Esophagus squamous epithelium (tissue), 5 donors: ENCODE data around the gene C19orf85. TPM values are rescaled to one million over a fixed set of nuclear protein-coding genes. Genes with fewer than 3 reads are reported as not detected.

Source experiments
- DNase-seq: peaks from one replicate; lab custom pipeline; 2025; lab: John Stamatoyannopoulos, UW
- H3K27ac ChIP-seq, 4 donors: fragments of 200-600 bp; sonication (generic); one replicate each; pipeline ENCODE4 v1.5.1; 2016 to 2019; ENCODE audit warnings: mild to moderate bottlenecking in 1 of 4
- H3K27me3 ChIP-seq, 4 donors: fragments of 200-600 bp; sonication (generic); 1 replicate in 3 of 4; 2 replicates in 1 of 4; pipeline versions ENCODE4 v1.5.1 to v1.6.0; 2017 to 2021; ENCODE audit warnings: antibody characterized with exemption in 1 of 4
- H3K36me3 ChIP-seq, 3 donors: fragments of 200-600 bp; sonication (generic); one replicate each; pipeline ENCODE4 v1.5.1; 2016 to 2019
- H3K4me1 ChIP-seq, 3 donors: fragments of 200-600 bp; sonication (generic); one replicate each; pipeline ENCODE4 v1.5.1; 2017 to 2019
- H3K4me3 ChIP-seq, 4 donors: fragments of 200-600 bp; sonication (generic); 1 replicate in 3 of 4; 2 replicates in 1 of 4; pipeline ENCODE4 v1.5.1; 2016 to 2019; ENCODE audit warnings: mild to moderate bottlenecking in 2 of 4, moderate library complexity in 1 of 4
- H3K9me3 ChIP-seq, 3 donors: fragments of 200-600 bp; sonication (generic); one replicate each; pipeline ENCODE4 v1.5.1; 2016 to 2019
- POLR2A ChIP-seq, 4 donors: fragments of 450-650 bp; IDR thresholded peaks; one replicate each; pipeline ENCODE4 v1.6.1; 2017; ENCODE audit warnings: antibody characterized with exemption in 4 of 4, mild to moderate bottlenecking in 4 of 4, moderate library complexity in 3 of 4
- WGBS, 2 donors: methylation state at CpG; one replicate each; pipeline ENCODE4 v1.1.5; 2018; 5-methylcytosine and 5-hydroxymethylcytosine counted together
- intact Hi-C: fragments of 100-400 bp; cut with DNase I; formaldehyde crosslinking; loops from one replicate; pipeline ENCODE4 v1.15.0; 2022
- total RNA-seq, 4 donors: library from RNA; depleted of rRNA; stranded (reverse); fragments of >200 nt; gene quantifications; one replicate each; pipeline ENCODE4 v1.1.0, GENCODE V29; 2016
- TF ChIP-seq, protein P1 (sequence below), 6 experiments: fragments of 450-650 bp in 4 of 6; fragments of 200-600 bp in 2 of 6; sonication (generic) in 2 of 6; IDR thresholded peaks; one replicate each; pipeline ENCODE4 v1.5.1; 2016 to 2019; ENCODE audit warnings: antibody characterized with exemption in 6 of 6, mild to moderate bottlenecking in 4 of 6, moderate library complexity in 4 of 6
- donor health status: DM: yes; HTN: yes; CAD: no.

The C19orf85 gene
- total RNA-seq, 4 donors from 2014 or later, result not detected

DNA sequence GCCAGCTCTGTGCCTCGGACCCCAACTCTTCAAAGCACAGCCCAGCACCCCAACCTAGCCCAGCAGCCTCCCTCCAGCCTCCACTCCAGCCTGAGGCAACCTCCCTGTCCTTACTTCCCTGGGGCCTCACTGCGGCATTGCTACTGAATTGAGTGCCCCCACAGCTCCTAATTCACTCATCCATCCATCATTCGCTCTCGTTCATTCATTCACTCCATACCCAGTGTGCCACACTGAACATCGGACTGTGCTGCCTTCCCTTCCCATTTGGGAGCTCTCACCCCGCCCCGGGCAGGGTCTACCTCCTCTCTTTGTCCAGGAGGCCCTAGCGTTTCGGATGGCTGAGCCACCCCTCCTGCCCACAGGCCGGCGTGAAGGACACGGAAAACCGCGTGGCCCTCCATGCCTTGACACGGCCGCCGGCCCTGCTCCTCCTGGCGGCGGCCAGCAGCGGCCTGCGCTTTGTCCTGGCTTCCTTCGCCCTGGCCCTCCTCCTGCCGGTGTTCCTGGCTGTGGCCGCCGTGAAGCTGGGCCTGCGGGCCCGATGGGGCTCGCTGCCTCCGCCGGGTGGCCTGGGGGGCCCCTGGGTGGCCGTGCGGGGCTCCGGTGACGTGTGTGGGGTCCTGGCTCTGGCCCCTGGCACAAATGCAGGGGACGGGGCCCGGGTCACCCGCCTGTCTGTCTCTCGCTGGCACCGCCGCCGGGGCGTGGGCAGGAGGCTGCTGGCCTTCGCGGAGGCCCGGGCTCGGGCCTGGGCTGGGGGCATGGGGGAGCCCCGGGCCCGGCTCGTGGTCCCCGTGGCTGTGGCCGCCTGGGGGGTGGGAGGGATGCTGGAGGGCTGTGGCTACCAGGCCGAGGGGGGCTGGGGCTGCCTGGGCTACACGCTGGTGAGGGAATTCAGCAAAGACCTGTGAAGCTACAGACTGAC, 21.8 kb upstream of the C19orf85 start:
- Histone ChIP-seq H3K27me3 (peaks cover 0 to 16% (median 0%) of the 10 kb centered on the region in 4 donors), H3K27ac (peak overlapping the region; percentile 77 to 94 (median 88)), H3K9me3 (no peaks in the 10 kb centered on the region), H3K4me1 (peaks cover 35 to 68% (median 42%) of the 10 kb centered on the region in 3 donors), H3K36me3 (peaks cover 0 to 30% (median 21%) of the 10 kb centered on the region in 3 donors), H3K4me3 (no peak overlapping the region)
- DNase-seq, result no peak
- intact Hi-C loops, result no loop called here
- WGBS, 2 donors, result 85 to 89% methylated on average over 7 to 12 of the region's 53 CpGs
- TF ChIP-seq, protein P1, sequence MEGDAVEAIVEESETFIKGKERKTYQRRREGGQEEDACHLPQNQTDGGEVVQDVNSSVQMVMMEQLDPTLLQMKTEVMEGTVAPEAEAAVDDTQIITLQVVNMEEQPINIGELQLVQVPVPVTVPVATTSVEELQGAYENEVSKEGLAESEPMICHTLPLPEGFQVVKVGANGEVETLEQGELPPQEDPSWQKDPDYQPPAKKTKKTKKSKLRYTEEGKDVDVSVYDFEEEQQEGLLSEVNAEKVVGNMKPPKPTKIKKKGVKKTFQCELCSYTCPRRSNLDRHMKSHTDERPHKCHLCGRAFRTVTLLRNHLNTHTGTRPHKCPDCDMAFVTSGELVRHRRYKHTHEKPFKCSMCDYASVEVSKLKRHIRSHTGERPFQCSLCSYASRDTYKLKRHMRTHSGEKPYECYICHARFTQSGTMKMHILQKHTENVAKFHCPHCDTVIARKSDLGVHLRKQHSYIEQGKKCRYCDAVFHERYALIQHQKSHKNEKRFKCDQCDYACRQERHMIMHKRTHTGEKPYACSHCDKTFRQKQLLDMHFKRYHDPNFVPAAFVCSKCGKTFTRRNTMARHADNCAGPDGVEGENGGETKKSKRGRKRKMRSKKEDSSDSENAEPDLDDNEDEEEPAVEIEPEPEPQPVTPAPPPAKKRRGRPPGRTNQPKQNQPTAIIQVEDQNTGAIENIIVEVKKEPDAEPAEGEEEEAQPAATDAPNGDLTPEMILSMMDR (IDR thresholded peaks at IDR 0.05), result no peak
- TF ChIP-seq POLR2A (IDR thresholded peaks at IDR 0.05), result no peak

DNA sequence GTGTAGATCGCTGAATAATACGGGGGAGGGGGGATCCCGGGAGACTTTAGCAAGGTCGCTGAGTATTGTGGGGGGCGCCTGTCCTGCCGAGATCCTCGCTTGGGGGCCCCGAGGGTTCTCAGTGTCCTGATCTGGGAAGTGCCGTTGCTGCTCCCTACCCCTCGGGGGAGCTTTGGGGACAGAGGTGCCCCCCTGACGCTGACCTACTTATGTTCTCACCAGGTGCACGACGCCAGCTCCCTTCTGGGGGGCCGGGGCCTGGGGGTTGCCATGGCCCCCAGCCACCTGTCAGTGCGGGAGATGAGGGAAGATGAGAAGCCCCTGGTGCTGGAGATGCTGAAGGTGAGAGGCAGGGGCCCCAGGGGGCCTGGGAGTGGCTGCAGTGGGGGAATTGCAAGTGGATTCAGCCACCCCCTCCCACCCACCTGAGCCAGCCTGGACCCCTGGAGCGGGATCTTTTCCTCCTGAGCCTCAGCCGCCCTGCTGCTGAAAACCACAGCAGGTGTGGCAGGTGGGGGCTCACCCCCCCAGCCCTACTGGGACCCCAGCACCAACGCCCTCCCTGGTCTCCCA, 21.0 kb upstream of the C19orf85 start:
- 52 to 100% methylated on average over 1 to 2 of the region's 18 CpGs for WGBS, 2 donors
- Histone ChIP-seq H3K9me3 (no peaks in the 10 kb centered on the region), H3K27me3 (peaks cover 0 to 9% (median 0%) of the 10 kb centered on the region in 4 donors), H3K4me1 (peaks cover 35 to 61% (median 42%) of the 10 kb centered on the region in 3 donors), H3K4me3 (peak overlapping the region; percentile 27 to 82 (median 56)), H3K36me3 (peaks cover 0 to 37% (median 21%) of the 10 kb centered on the region in 3 donors), H3K27ac (peak overlapping the region; percentile 77 to 94 (median 88))
- intact Hi-C loops, result no loop called here
- no peak for DNase-seq
- no peak for TF ChIP-seq POLR2A (IDR thresholded peaks at IDR 0.05)
- TF ChIP-seq, protein P1 (IDR thresholded peaks at IDR 0.05), result no peak

DNA sequence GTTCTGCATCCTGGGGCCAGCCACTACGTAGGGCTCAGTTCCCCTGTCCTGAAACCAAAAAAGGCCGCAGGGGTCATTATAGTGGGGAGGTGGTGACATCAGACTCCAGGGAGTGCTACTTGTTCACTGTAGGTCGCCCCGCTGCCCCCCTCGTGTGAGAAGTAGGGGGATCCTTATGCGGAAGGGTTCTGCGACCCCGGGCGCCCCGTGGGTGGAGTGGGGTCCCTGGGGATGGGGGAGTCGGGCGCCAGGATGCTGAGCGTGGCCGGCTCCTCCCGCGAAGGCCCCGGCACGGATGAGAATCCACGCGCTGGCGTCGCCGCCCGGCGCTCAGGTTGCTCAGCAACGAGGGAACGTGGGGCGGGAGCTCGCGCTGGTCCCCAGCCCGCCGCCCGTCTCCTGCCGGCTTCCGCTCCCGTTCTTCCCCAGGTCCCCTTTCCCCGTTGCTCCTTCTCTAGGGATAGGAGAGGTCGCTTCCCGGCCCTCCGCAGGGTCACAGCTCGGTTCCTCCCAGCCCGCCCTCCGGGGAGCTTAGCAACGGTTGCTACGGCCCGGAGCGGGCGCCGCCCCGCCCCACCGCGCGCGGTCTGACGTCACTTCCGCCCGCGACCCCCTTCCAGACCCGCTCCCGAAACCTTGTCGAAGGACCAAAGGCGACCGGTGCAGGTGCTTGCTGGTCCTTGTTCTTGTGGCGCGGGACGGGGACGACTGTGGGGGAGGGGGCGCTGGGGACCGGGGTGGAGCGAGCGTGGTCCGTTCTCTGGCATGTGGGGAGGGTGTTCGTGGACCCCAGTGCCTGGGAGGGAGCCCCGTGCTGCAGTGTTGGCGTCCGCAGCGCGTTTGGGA, 20.3 kb upstream of the C19orf85 start, which contains the start of gene NAT14:
Gene NAT14, plus strand, starts transcription at position 596 of the 846 bp plus-strand sequence. CDS start 521 bp downstream, outside the sequence.
- intact Hi-C loops, result no loop called here
- 0% methylated on average over 11 to 30 of the region's 78 CpGs for WGBS, 2 donors

DNA sequence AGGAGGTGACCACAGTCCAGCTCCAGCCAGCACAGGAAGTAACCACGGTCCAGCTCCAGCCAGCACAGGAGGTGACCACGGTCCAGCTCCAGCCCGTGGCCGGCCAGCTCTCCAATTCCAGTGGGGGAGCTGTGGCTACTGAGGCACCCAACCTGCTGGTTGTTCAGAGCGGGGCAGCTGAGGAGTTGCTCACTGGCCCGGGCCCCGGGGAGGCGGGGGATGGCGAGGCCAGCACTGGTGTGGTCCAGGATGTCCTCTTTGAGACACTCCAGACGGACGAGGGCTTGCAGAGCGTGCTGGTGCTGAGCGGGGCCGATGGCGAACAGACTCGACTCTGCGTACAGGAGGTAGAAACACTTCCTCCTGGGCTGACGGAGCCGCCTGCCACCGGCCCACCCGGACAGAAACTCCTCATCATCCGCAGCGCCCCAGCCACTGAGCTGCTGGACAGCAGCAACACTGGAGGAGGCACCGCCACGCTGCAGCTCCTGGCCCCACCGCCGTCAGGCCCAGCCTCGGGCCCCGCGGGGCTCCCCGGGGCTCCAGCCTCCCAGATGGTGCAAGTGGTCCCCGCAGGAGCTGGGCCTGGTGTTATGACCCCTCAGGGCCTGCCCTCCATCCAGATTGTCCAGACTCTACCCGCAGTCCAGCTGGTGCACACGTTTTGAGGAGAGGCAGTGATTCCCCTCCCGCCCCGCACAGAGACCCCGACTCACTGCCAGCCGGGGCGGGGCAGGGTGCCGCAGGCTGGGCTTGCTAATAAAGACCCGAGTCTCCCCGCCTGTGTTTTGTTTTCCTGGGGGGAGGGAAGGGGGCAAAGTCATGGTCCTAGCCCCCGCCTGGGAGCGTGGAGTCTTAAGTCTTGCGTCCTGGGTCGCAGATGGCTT, 19.4 kb upstream of the C19orf85 start:
- H3K27me3 ChIP-seq, result peaks cover 0 to under 1% (median 0%) of the 10 kb centered on the region in 4 donors
- DNase-seq, result no peak
- intact Hi-C loops, result no loop called here
- peaks cover 0 to 37% (median 21%) of the 10 kb centered on the region in 3 donors for H3K36me3 ChIP-seq
- peak overlapping the region in 2 of 4 donors; percentile 61 to 82 for H3K4me3 ChIP-seq
- WGBS, 2 donors, result 74 to 82% methylated on average over 10 to 12 of the region's 46 CpGs
- H3K4me1 ChIP-seq, result peaks cover 35 to 53% (median 36%) of the 10 kb centered on the region in 3 donors
- no peaks in the 10 kb centered on the region for H3K9me3 ChIP-seq
- H3K27ac ChIP-seq, result peak overlapping the region in 3 of 4 donors; percentile 86 to 94 (median 90)
- TF ChIP-seq POLR2A (IDR thresholded peaks at IDR 0.05), result no peak
- TF ChIP-seq, protein P1 (IDR thresholded peaks at IDR 0.05), result no peak

More for the DNA sequence above, 20.3 kb upstream of the C19orf85 start, which contains the start of gene NAT14:
- peaks cover 0 to 9% (median 0%) of the 10 kb centered on the region in 4 donors for H3K27me3 ChIP-seq
- no peak for DNase-seq
- H3K9me3 ChIP-seq, result no peaks in the 10 kb centered on the region
- TF ChIP-seq, protein P1 (IDR thresholded peaks at IDR 0.05), result no peak
- TF ChIP-seq POLR2A (IDR thresholded peaks at IDR 0.05), result no peak
- H3K27ac ChIP-seq, result peak within 1 kb of the TSS; percentile 77 to 94 (median 88)
- H3K4me3 ChIP-seq, result peak within 1 kb of the TSS; percentile 27 to 82 (median 56)
- peaks cover 35 to 61% (median 42%) of the 10 kb centered on the region in 3 donors for H3K4me1 ChIP-seq
- H3K36me3 ChIP-seq, result peaks cover 0 to 37% (median 21%) of the 10 kb centered on the region in 3 donors
